Activated CD4-positive, alpha-beta T cell treated with anti-CD3 and anti-CD28 coated beads, Interleukin-2, amount 10 ng/mL, durations not matched to agents 7 days and 5 days (primary cell): Measurements from ENCODE around the gene GHR. TPM values are rescaled to one million over a fixed set of nuclear protein-coding genes. Genes with fewer than 3 reads are reported as not detected.

Source experiments
- CTCF ChIA-PET: fragments of 350-600 bp; sonication (Branson Sonifier 250); formaldehyde crosslinking; loops from one replicate; lab custom pipeline; 2021; ENCODE audit warnings: antibody characterized with exemption; lab: Charles Lee
- POLR2A ChIA-PET: fragments of 350-600 bp; sonication (Branson Sonifier 250); formaldehyde crosslinking; loops from one replicate; lab custom pipeline; 2021; ENCODE audit warnings: antibody characterized with exemption; lab: Charles Lee
- DNase-seq: peaks from one replicate; pipeline ENCODE4 v3.0.0-alpha.2; 2020
- H3K27ac Mint-ChIP-seq: one replicate; pipeline ENCODE4 v1.8.0; 2021; ENCODE audit warnings: mild to moderate bottlenecking, moderate library complexity, mixed read lengths
- H3K27me3 Mint-ChIP-seq: one replicate; pipeline ENCODE4 v1.8.0; 2021; ENCODE audit warnings: mixed read lengths
- H3K36me3 Mint-ChIP-seq: one replicate; pipeline ENCODE4 v1.8.0; 2021; ENCODE audit warnings: low read depth, mixed read lengths
- H3K4me1 Mint-ChIP-seq: one replicate; pipeline ENCODE4 v1.8.0; 2021; ENCODE audit warnings: mixed read lengths
- H3K4me3 Mint-ChIP-seq: one replicate; pipeline ENCODE4 v1.8.0; 2021; ENCODE audit warnings: mild to moderate bottlenecking, moderate library complexity, mixed read lengths
- H3K9me3 Mint-ChIP-seq: one replicate; pipeline ENCODE4 v1.8.0; 2021; ENCODE audit warnings: mixed read lengths
- total RNA-seq, 2 experiments: library from RNA; stranded (reverse); gene quantifications; one replicate each; pipeline ENCODE4 v1.2.3, GENCODE V29; 2021

The GHR gene
- total RNA-seq, 2 experiments from 2014 or later, result not detected

- Mint-ChIP-seq H3K27me3 (peaks cover 11% of the 10 kb centered on the region), H3K4me3 (no peak overlapping the region), H3K4me1 (no peaks in the 10 kb centered on the region), H3K9me3 (no peaks in the 10 kb centered on the region), H3K27ac (no peak overlapping the region), H3K36me3 (no peaks in the 10 kb centered on the region)
- no peak for DNase-seq
- ChIA-PET CTCF (interaction anchor here (0.6 kb wide), 1 partner anchor 355 kb away, joined by 3 read pairs; no protein-coding TSS in a partner anchor), POLR2A (no interaction called here)
Observed at GRCh38 chr5:42634575-42634974, 211.3 kb downstream of the GHR start.

- no peaks in the 10 kb centered on the region for H3K4me1 Mint-ChIP-seq
- no peaks in the 10 kb centered on the region for H3K9me3 Mint-ChIP-seq
- no peaks in the 10 kb centered on the region for H3K36me3 Mint-ChIP-seq
- peaks cover 11% of the 10 kb centered on the region for H3K27me3 Mint-ChIP-seq
- H3K4me3 Mint-ChIP-seq, result no peak overlapping the region
- no peak overlapping the region for H3K27ac Mint-ChIP-seq
- ChIA-PET POLR2A (no interaction called here), CTCF (no interaction called here)
- DNase-seq, result no peak
Observed at GRCh38 chr5:42636425-42636824, 213.2 kb downstream of the GHR start.

GRCh38 chr5:42636946-42637345, 213.7 kb downstream of the GHR start:
- Mint-ChIP-seq H3K36me3 (no peaks in the 10 kb centered on the region), H3K9me3 (no peaks in the 10 kb centered on the region), H3K4me1 (no peaks in the 10 kb centered on the region), H3K27ac (no peak overlapping the region), H3K4me3 (no peak overlapping the region), H3K27me3 (peaks cover 11% of the 10 kb centered on the region)
- CTCF ChIA-PET, result no interaction called here
- POLR2A ChIA-PET, result no interaction called here
- DNase-seq, result no peak

GRCh38 chr5:42638972-42639371, 215.7 kb downstream of the GHR start:
- CTCF ChIA-PET, result no interaction called here
- H3K9me3 Mint-ChIP-seq, result no peaks in the 10 kb centered on the region
- H3K4me1 Mint-ChIP-seq, result no peaks in the 10 kb centered on the region
- no peak overlapping the region for H3K4me3 Mint-ChIP-seq
- peaks cover 5% of the 10 kb centered on the region for H3K27me3 Mint-ChIP-seq
- no peak for DNase-seq
- POLR2A ChIA-PET, result no interaction called here
- no peaks in the 10 kb centered on the region for H3K36me3 Mint-ChIP-seq
- H3K27ac Mint-ChIP-seq, result no peak overlapping the region

GRCh38 chr5:42640835-42641234, 217.6 kb downstream of the GHR start:
- ChIA-PET CTCF (no interaction called here), POLR2A (no interaction called here)
- no peaks in the 10 kb centered on the region for H3K4me1 Mint-ChIP-seq
- H3K4me3 Mint-ChIP-seq, result no peak overlapping the region
- DNase-seq, result no peak
- H3K9me3 Mint-ChIP-seq, result no peaks in the 10 kb centered on the region
- peaks cover 13% of the 10 kb centered on the region for H3K27me3 Mint-ChIP-seq
- no peaks in the 10 kb centered on the region for H3K36me3 Mint-ChIP-seq
- no peak overlapping the region for H3K27ac Mint-ChIP-seq

GRCh38 chr5:42641336-42642005, 218.2 kb downstream of the GHR start:
- Mint-ChIP-seq H3K27ac (no peak overlapping the region), H3K27me3 (peaks cover 13% of the 10 kb centered on the region), H3K36me3 (no peaks in the 10 kb centered on the region), H3K4me1 (no peaks in the 10 kb centered on the region), H3K9me3 (no peaks in the 10 kb centered on the region), H3K4me3 (no peak overlapping the region)
- POLR2A ChIA-PET, result no interaction called here
- CTCF ChIA-PET, result no interaction called here
- no peak for DNase-seq

- POLR2A ChIA-PET, result no interaction called here
- peaks cover 13% of the 10 kb centered on the region for H3K27me3 Mint-ChIP-seq
Observed at GRCh38 chr5:42642006-42642405, 218.8 kb downstream of the GHR start.

GRCh38 chr5:42643360-42643759, 220.1 kb downstream of the GHR start:
- no peak for DNase-seq
- peaks cover 13% of the 10 kb centered on the region for H3K27me3 Mint-ChIP-seq
- ChIA-PET CTCF (no interaction called here), POLR2A (no interaction called here)
- no peaks in the 10 kb centered on the region for H3K4me1 Mint-ChIP-seq
- no peak overlapping the region for H3K27ac Mint-ChIP-seq
- no peaks in the 10 kb centered on the region for H3K9me3 Mint-ChIP-seq
- no peaks in the 10 kb centered on the region for H3K36me3 Mint-ChIP-seq
- no peak overlapping the region for H3K4me3 Mint-ChIP-seq

More at GRCh38 chr5:42642006-42642405, 218.8 kb downstream of the GHR start:
- no peak for DNase-seq
- no peak overlapping the region for H3K4me3 Mint-ChIP-seq
- H3K9me3 Mint-ChIP-seq, result no peaks in the 10 kb centered on the region
- no peak overlapping the region for H3K27ac Mint-ChIP-seq
- no peaks in the 10 kb centered on the region for H3K4me1 Mint-ChIP-seq
- H3K36me3 Mint-ChIP-seq, result no peaks in the 10 kb centered on the region
- CTCF ChIA-PET, result no interaction called here

GRCh38 chr5:42645138-42645537, 221.9 kb downstream of the GHR start:
- no peaks in the 10 kb centered on the region for H3K9me3 Mint-ChIP-seq

GRCh38 chr5:42648036-42648435, 224.8 kb downstream of the GHR start:
- POLR2A ChIA-PET, result no interaction called here
- Mint-ChIP-seq H3K27ac (no peak overlapping the region), H3K27me3 (peaks cover 9% of the 10 kb centered on the region), H3K9me3 (no peaks in the 10 kb centered on the region), H3K36me3 (no peaks in the 10 kb centered on the region), H3K4me3 (no peak overlapping the region), H3K4me1 (no peaks in the 10 kb centered on the region)
- DNase-seq, result no peak
- CTCF ChIA-PET, result interaction anchor here (0.6 kb wide), 1 partner anchor 951 kb away, joined by 5 read pairs; no protein-coding TSS in a partner anchor

More at GRCh38 chr5:42645138-42645537, 221.9 kb downstream of the GHR start:
- H3K4me1 Mint-ChIP-seq, result no peaks in the 10 kb centered on the region
- no peaks in the 10 kb centered on the region for H3K36me3 Mint-ChIP-seq
- DNase-seq, result no peak
- H3K27ac Mint-ChIP-seq, result no peak overlapping the region
- peaks cover 13% of the 10 kb centered on the region for H3K27me3 Mint-ChIP-seq
- ChIA-PET CTCF (interaction anchor here (0.6 kb wide), 1 partner anchor 896 kb away, joined by 3 read pairs; no protein-coding TSS in a partner anchor), POLR2A (no interaction called here)
- H3K4me3 Mint-ChIP-seq, result no peak overlapping the region

GRCh38 chr5:42648915-42649314, 225.7 kb downstream of the GHR start:
- Mint-ChIP-seq H3K27ac (no peak overlapping the region), H3K27me3 (peaks cover 9% of the 10 kb centered on the region), H3K4me1 (no peaks in the 10 kb centered on the region), H3K36me3 (no peaks in the 10 kb centered on the region), H3K4me3 (no peak overlapping the region), H3K9me3 (no peaks in the 10 kb centered on the region)
- POLR2A ChIA-PET, result no interaction called here
- CTCF ChIA-PET, result interaction anchor here (0.6 kb wide), 1 partner anchor 34 kb away, joined by 6 read pairs; no protein-coding TSS in a partner anchor
- no peak for DNase-seq

GRCh38 chr5:42650084-42650483, 226.8 kb downstream of the GHR start:
- no peaks in the 10 kb centered on the region for H3K4me1 Mint-ChIP-seq
- no peaks in the 10 kb centered on the region for H3K36me3 Mint-ChIP-seq
- no peaks in the 10 kb centered on the region for H3K9me3 Mint-ChIP-seq
- H3K27ac Mint-ChIP-seq, result no peak overlapping the region
- peaks cover 3% of the 10 kb centered on the region for H3K27me3 Mint-ChIP-seq
- no peak overlapping the region for H3K4me3 Mint-ChIP-seq
- DNase-seq, result no peak
- POLR2A ChIA-PET, result no interaction called here
- CTCF ChIA-PET, result no interaction called here

- Mint-ChIP-seq H3K9me3 (no peaks in the 10 kb centered on the region), H3K27me3 (peaks cover 4% of the 10 kb centered on the region), H3K4me3 (no peak overlapping the region), H3K36me3 (no peaks in the 10 kb centered on the region), H3K4me1 (no peaks in the 10 kb centered on the region), H3K27ac (no peak overlapping the region)
- ChIA-PET POLR2A (no interaction called here), CTCF (no interaction called here)
- no peak for DNase-seq
Observed at GRCh38 chr5:42653705-42654104, 230.5 kb downstream of the GHR start.

GRCh38 chr5:42654645-42655044, 231.4 kb downstream of the GHR start:
- no peaks in the 10 kb centered on the region for H3K4me1 Mint-ChIP-seq
- CTCF ChIA-PET, result no interaction called here
- POLR2A ChIA-PET, result no interaction called here
- no peak for DNase-seq
- no peak overlapping the region for H3K4me3 Mint-ChIP-seq
- no peak overlapping the region for H3K27ac Mint-ChIP-seq
- peaks cover 4% of the 10 kb centered on the region for H3K27me3 Mint-ChIP-seq
- H3K9me3 Mint-ChIP-seq, result no peaks in the 10 kb centered on the region
- no peaks in the 10 kb centered on the region for H3K36me3 Mint-ChIP-seq
